Endothelial cell of umbilical vein (primary cell): ENCODE results near the gene DPF3. TPM values are rescaled to one million over a fixed set of nuclear protein-coding genes. Genes with fewer than 3 reads are reported as not detected.

Experiments used
- BruUV-seq: library from RNA; stranded (reverse); fragments of 400-500 nt; replicated peaks from 2 replicates; lab custom pipeline; 2021; lab: Mats Ljungman, UMichigan
- CTCF ChIA-PET: fragments of 300-600, 350-600 bp; sonication (Branson Sonifier 250); formaldehyde crosslinking; loops from one replicate; lab custom pipeline; 2021; ENCODE audit warnings: antibody characterized with exemption, inconsistent platforms; lab: Charles Lee
- POLR2A ChIA-PET: fragments of 300-600, 350-600 bp; sonication (Branson Sonifier 250); formaldehyde crosslinking; loops from one replicate; lab custom pipeline; 2021; ENCODE audit warnings: antibody characterized with exemption, inconsistent platforms; lab: Charles Lee
- DNase-seq: peaks from one replicate; pipeline ENCODE4 v3.0.0-alpha.2; 2011; ENCODE audit warnings: low read depth, low spot score
- FAIRE-seq: peaks from 2 replicates; lab custom pipeline; 2011; peaks lifted over from hg19 to GRCh38; lab: Jason Lieb, UNC
- H2AFZ ChIP-seq: 2 replicates; pipeline ENCODE4 v1.6.0; 2012; ENCODE audit warnings: low read depth, low read length, control low read depth, inconsistent platforms
- H3K27ac ChIP-seq: 2 replicates; pipeline ENCODE4 v1.5.1; 2011; ENCODE audit warnings: low read depth, mild to moderate bottlenecking, control low read depth, low read length, moderate library complexity; ENCODE audit not compliant: insufficient read depth
- H3K27me3 ChIP-seq, 2 experiments: 2 replicates each; pipeline versions ENCODE4 v1.6.0 to v1.6.1; 2011; ENCODE audit warnings: low read length in 2 of 2, mixed read lengths in 1 of 2; ENCODE audit not compliant: control insufficient read depth in 2 of 2, insufficient read depth in 2 of 2
- H3K36me3 ChIP-seq, 2 experiments: 2 replicates in 1 of 2; 3 replicates in 1 of 2; pipeline ENCODE4 v1.5.1; 2011; ENCODE audit warnings: low read length in 2 of 2, mild to moderate bottlenecking in 1 of 2, moderate library complexity in 1 of 2; ENCODE audit not compliant: control insufficient read depth in 2 of 2, insufficient read depth in 2 of 2; ENCODE audit errors: extremely low read depth in 1 of 2
- H3K4me1 ChIP-seq: 3 replicates; pipeline ENCODE4 v1.5.1; 2011; ENCODE audit warnings: mild to moderate bottlenecking, low read length; ENCODE audit not compliant: control insufficient read depth, insufficient read depth; ENCODE audit errors: extremely low read depth
- H3K4me2 ChIP-seq: 2 replicates; pipeline ENCODE4 v1.6.1; 2011; ENCODE audit warnings: low read length, control low read depth, mixed read lengths; ENCODE audit not compliant: insufficient read depth
- H3K4me3 ChIP-seq, 3 experiments: fragments of 200-600 bp in 1 of 3; sonication (generic), shearing (Covaris generic) in 1 of 3; replicated peaks in 1 of 3; 2 replicates each; pipeline ENCODE4 v1.5.1; 2011 to 2016; ENCODE audit warnings: control low read depth in 3 of 3, low read length in 3 of 3, mild to moderate bottlenecking in 2 of 3, inconsistent platforms in 1 of 3, low read depth in 1 of 3, moderate library complexity in 1 of 3; ENCODE audit not compliant: insufficient read depth in 1 of 3
- H3K79me2 ChIP-seq: 2 replicates; pipeline ENCODE4 v1.6.0; 2012; ENCODE audit warnings: low read length, inconsistent platforms; ENCODE audit not compliant: control insufficient read depth, insufficient read depth
- H3K9ac ChIP-seq: replicated peaks from 2 replicates; pipeline ENCODE3; 2011; ENCODE audit warnings: low read length, control low read depth; ENCODE audit not compliant: insufficient read depth; ENCODE audit errors: extremely low read depth
- H3K9me1 ChIP-seq: replicated peaks from 3 replicates; pipeline ENCODE4 v1.6.0; 2011; ENCODE audit warnings: mild to moderate bottlenecking, low read length; ENCODE audit not compliant: control insufficient read depth, insufficient read depth; ENCODE audit errors: extremely low read depth
- H3K9me3 ChIP-seq: replicated peaks from 2 replicates; pipeline ENCODE4 v1.5.1; 2012; ENCODE audit warnings: low read length, inconsistent platforms; ENCODE audit not compliant: control insufficient read depth, insufficient read depth
- H4K20me1 ChIP-seq: replicated peaks from 2 replicates; pipeline ENCODE3; 2011; ENCODE audit warnings: mild to moderate bottlenecking, low read length; ENCODE audit not compliant: control insufficient read depth, insufficient read depth; ENCODE audit errors: extremely low read depth
- EZH2 ChIP-seq: IDR thresholded peaks from 2 replicates; pipeline ENCODE4 v1.6.1; 2012; ENCODE audit warnings: borderline replicate concordance, low read depth, mild to moderate bottlenecking, moderate library complexity, low read length, inconsistent platforms; ENCODE audit not compliant: severe bottlenecking
- FOS ChIP-seq: IDR thresholded peaks from 2 replicates; pipeline ENCODE4 v1.6.1; 2011; ENCODE audit warnings: mild to moderate bottlenecking, low read length, moderate library complexity, borderline replicate concordance; ENCODE audit not compliant: insufficient read depth
- GATA2 ChIP-seq: IDR thresholded peaks from 2 replicates; pipeline ENCODE4 v1.7.0; 2011; ENCODE audit warnings: low read depth, mild to moderate bottlenecking, moderate library complexity, mixed read lengths, low read length; ENCODE audit not compliant: insufficient read length, insufficient read depth
- JUN ChIP-seq: IDR thresholded peaks from 2 replicates; pipeline ENCODE4 v1.6.1; 2011; ENCODE audit warnings: borderline replicate concordance, low read depth; ENCODE audit not compliant: insufficient read length, insufficient read depth
- MAX ChIP-seq: IDR thresholded peaks from 2 replicates; pipeline ENCODE4 v1.6.1; 2011; ENCODE audit not compliant: insufficient read depth, insufficient read length
- MYC ChIP-seq: IDR thresholded peaks from one replicate; pipeline ENCODE4 v1.6.1; 2011; ENCODE audit warnings: mild to moderate bottlenecking, low read depth, low read length
- POLR2A ChIP-seq: IDR thresholded peaks from 2 replicates; pipeline ENCODE4 v1.6.1; 2012; ENCODE audit warnings: low read depth, mild to moderate bottlenecking, control low read depth, low read length
- POLR2AphosphoS5 ChIP-seq: IDR thresholded peaks from 2 replicates; pipeline ENCODE4 v1.6.1; 2012; ENCODE audit warnings: low read depth, mild to moderate bottlenecking, control low read depth, low read length, moderate library complexity; ENCODE audit not compliant: insufficient read depth
- dilution Hi-C: fragments of 300-500 bp; cut with MboI; formaldehyde crosslinking; loops from one replicate; pipeline ENCODE4 v1.15.0; 2019; ENCODE audit warnings: low sequenced_read_pairs; ENCODE audit not compliant: extremely low pct_ligation_motif_present
- intact Hi-C: fragments of 100-400 bp; cut with micrococcal nuclease; formaldehyde crosslinking; loops from one replicate; pipeline ENCODE4 v1.10.0; 2022
- polyA plus RNA-seq, 4 experiments: library from polyadenylated mRNA; depleted of rRNA in 3 of 4; stranded (reverse) in 3 of 4; unstranded in 1 of 4; fragments of >200 nt; gene quantifications; 2 replicates each; pipeline versions ENCODE4 v1.2.1 to v1.2.3, GENCODE V29; 2011 to 2012; ENCODE audit warnings: missing spikeins in 1 of 4
- total RNA-seq: library from RNA; stranded (reverse); gene quantifications from 2 replicates; pipeline ENCODE4 v1.2.3, GENCODE V29; 2021
- TF ChIP-seq, protein P1 (sequence below), 2 donors: IDR thresholded peaks; 1 replicate in 1 of 2; 2 replicates in 1 of 2; pipeline ENCODE4 v1.5.1; 2011; ENCODE audit warnings: low read length in 2 of 2, mild to moderate bottlenecking in 2 of 2, moderate library complexity in 2 of 2, control low read depth in 1 of 2, inconsistent platforms in 1 of 2, low read depth in 1 of 2; ENCODE audit not compliant: insufficient read depth in 1 of 2; ENCODE audit errors: extremely low read depth in 1 of 2

The DPF3 gene
- total and polyA plus RNA-seq, 2 donors (not counting 3 experiments of a cell fraction or from before 2014, with no cell fraction given) = 2.4 to 3.5 TPM

DNA sequence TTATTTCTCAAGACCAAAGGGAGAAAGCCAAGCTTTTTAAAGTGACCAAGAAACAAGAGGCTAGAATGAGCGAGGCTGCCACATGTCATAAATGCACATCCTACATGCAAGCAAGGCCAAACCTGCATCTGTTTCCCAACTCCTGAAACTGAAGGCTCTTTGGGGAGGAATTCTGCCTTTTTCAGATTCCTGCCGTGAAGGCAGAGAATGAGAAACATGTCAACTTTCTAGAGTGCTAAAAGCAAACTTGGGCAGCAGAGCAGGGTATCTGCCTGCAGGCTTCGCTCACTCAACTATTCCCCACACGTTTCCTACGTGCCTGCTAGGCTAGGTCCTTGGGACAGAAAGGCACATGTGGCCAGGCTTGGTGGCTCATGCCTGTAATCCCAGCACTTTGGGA is 15.2 kb downstream of the DPF3 start:
- Histone ChIP-seq H3K27ac (no peak overlapping the region), H2AFZ (no peak overlapping the region), H3K36me3 (no peaks in the 10 kb centered on the region), H3K4me1 (peaks cover 10% of the 10 kb centered on the region), H3K79me2 (peaks cover 18% of the 10 kb centered on the region), H3K4me2 (no peak overlapping the region), H3K9me1 (no peaks in the 10 kb centered on the region), H3K9ac (no peak overlapping the region), H3K27me3 (no peaks in the 10 kb centered on the region), H3K4me3 (no peak overlapping the region), H4K20me1 (no peaks in the 10 kb centered on the region), H3K9me3 (no peaks in the 10 kb centered on the region)
- dilution Hi-C loops = no loop called here
- TF ChIP-seq FOS = no peak
- no peak for TF ChIP-seq MAX
- TF ChIP-seq, protein P1, sequence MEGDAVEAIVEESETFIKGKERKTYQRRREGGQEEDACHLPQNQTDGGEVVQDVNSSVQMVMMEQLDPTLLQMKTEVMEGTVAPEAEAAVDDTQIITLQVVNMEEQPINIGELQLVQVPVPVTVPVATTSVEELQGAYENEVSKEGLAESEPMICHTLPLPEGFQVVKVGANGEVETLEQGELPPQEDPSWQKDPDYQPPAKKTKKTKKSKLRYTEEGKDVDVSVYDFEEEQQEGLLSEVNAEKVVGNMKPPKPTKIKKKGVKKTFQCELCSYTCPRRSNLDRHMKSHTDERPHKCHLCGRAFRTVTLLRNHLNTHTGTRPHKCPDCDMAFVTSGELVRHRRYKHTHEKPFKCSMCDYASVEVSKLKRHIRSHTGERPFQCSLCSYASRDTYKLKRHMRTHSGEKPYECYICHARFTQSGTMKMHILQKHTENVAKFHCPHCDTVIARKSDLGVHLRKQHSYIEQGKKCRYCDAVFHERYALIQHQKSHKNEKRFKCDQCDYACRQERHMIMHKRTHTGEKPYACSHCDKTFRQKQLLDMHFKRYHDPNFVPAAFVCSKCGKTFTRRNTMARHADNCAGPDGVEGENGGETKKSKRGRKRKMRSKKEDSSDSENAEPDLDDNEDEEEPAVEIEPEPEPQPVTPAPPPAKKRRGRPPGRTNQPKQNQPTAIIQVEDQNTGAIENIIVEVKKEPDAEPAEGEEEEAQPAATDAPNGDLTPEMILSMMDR (IDR thresholded peaks at IDR 0.05; ENCODE audit: extremely low read depth in 1 of 2, insufficient read depth in 1 of 2, low read depth in 1 of 2, low read length in 2 of 2) = no peak
- intact Hi-C loops = no loop called here
- CTCF ChIA-PET = interaction anchor here (1.0 to 1.1 kb wide), 2 partner anchors 9 to 365 kb away, joined by 3 to 4 read pairs; no protein-coding TSS in a partner anchor
- POLR2A ChIA-PET = no interaction called here
- BruUV-seq = no TSS peak
- FAIRE-seq (no peak), DNase-seq (no peak)

DNA sequence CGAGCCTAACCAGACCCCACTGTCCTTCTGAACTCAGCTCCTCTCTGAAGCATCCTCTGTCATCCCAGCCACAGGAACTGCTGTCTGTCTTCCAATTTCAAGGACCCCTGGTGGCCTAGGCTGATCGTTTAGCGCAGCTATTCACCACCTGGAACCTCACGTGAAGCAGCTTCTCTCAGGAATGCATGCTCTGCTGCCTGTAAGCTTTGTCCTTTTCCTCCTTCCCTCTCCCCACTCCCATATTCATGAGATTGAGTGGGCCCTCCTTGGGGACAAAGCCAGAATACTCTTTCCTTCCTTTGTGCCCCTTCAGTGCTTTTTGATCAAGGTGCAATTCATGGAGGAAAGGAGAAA is 17.2 kb downstream of the DPF3 start:
- ChIA-PET POLR2A (no interaction called here), CTCF (interaction anchor here (1.4 to 1.9 kb wide), 2 partner anchors 17 to 362 kb away, joined by 4 to 7 read pairs; partner anchors contain the start of gene DPF3)
- H3K36me3 ChIP-seq = no peaks in the 10 kb centered on the region
- DNase-seq (no peak), FAIRE-seq (no peak)
- H3K27me3 ChIP-seq = no peaks in the 10 kb centered on the region
- no peaks in the 10 kb centered on the region for H3K4me1 ChIP-seq
- H3K79me2 ChIP-seq = peaks cover 7% of the 10 kb centered on the region
- dilution Hi-C loops (no loop called here), intact Hi-C loops (no loop called here)
- H4K20me1 ChIP-seq = no peaks in the 10 kb centered on the region
- TF ChIP-seq POLR2A (no peak), FOS (no peak), POLR2AphosphoS5 (no peak), JUN (no peak), MYC (no peak), GATA2 (no peak), EZH2 (no peak), MAX (no peak)
- TF ChIP-seq, protein P1 (IDR thresholded peaks at IDR 0.05; ENCODE audit: extremely low read depth in 1 of 2, insufficient read depth in 1 of 2, low read depth in 1 of 2, low read length in 2 of 2) = no peak
- no peak overlapping the region for H3K27ac ChIP-seq
- no peaks in the 10 kb centered on the region for H3K9me1 ChIP-seq
- BruUV-seq = no TSS peak
- no peak overlapping the region for H3K4me2 ChIP-seq
- H3K9ac ChIP-seq = no peak overlapping the region
- H2AFZ ChIP-seq = no peak overlapping the region
- no peaks in the 10 kb centered on the region for H3K9me3 ChIP-seq
- H3K4me3 ChIP-seq = no peak overlapping the region
